GM18526 (cell line): ENCODE data around the gene CNTN5.

Source experiments
- POLR2A ChIP-seq: IDR thresholded peaks from 3 replicates; pipeline ENCODE4 v1.6.1; 2011; ENCODE audit not compliant: insufficient read length; ENCODE audit errors: extremely low read depth

CNTN5 gene

GRCh38 chr11:99555486-99555885, 534.7 kb downstream of the CNTN5 start:
- TF ChIP-seq POLR2A: no peak

DNA sequence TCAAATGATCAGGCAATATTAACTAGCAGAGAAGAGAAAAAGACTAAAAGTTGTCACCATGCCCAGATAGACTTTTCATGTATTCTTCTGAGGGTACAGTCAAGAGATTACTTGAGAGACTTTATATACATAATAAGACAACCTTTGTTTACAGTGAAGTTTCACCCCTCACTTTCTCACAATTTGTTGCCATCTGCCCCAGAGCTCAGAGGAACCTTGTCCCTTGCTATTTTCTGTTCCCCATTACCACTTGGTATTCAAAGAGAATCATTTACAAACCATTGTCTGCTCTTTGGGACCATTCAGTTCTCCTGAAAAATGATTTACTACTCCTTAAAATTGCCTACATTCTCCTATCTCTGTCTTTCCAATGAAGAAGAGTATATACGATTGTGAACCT, 544.6 kb downstream of the CNTN5 start:
- TF ChIP-seq POLR2A: no peak

DNA sequence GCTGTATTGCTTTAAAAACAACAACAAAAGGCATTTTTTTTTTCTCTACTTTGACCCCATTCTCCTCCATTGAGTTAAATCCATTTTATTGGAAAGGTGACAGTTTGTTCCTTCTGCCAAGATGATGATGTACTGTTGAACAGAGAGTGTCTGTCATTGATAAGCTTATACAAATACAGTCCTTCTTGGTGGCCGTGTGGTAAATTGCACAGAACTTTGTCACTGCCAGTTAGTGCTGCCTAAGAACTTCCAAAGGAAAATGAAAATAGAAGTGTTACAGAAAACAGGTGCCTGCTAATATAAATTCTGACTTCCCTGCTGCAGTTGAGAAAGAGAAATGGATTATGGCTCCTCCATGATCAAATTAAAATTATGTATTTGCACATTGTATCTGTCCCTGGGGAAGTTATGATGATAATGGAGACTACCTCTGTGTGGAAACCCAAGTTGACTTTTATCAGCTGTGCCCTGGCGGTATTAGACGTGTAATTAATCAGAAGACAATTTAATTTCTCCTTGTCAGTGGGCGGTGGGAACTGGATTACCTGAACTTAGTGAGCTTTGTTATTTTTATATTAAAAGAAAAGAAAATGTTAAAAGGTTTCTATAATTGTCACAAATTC, 546.7 kb downstream of the CNTN5 start:
- TF ChIP-seq POLR2A: no peak

DNA sequence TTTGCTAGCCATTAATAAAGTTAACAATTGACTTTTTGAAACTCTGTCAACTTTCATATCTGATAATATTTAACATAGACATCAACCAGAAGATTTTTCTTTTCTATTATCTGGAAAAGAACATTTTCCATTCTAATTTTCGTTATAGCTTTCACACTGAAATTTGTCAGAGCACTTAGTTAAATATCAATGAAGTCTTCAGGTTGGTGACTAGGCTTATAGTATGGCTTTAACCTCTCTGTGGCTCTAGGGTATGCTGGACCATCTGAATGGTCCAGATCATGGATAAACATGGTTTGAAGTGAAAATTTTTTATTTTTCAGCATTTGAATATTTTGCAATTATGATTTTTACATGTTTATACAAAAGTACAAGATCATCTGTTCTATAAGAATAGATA, 548.1 kb downstream of the CNTN5 start:
- TF ChIP-seq POLR2A: no peak

GRCh38 chr11:99571094-99571493, 550.3 kb downstream of the CNTN5 start:
- no peak for TF ChIP-seq POLR2A

DNA sequence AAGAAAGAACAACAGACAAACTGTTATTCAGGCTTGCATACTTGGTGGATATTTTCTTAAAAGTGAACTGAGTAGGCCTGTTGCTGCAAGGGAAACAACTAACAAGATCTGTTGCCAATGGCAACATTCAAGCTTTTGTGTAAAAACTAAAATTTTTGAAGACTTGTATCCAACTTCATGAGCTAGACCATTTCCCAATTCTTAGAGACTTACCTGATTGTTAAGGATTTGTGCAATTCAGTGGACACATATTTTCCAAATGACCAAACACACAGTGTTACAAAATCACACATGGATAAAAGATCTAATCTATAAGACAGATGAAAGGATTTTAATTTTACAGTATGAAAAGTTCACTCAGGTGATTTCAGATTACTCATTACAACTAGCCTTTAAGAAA, 564.1 kb downstream of the CNTN5 start:
- TF ChIP-seq POLR2A: no peak

DNA sequence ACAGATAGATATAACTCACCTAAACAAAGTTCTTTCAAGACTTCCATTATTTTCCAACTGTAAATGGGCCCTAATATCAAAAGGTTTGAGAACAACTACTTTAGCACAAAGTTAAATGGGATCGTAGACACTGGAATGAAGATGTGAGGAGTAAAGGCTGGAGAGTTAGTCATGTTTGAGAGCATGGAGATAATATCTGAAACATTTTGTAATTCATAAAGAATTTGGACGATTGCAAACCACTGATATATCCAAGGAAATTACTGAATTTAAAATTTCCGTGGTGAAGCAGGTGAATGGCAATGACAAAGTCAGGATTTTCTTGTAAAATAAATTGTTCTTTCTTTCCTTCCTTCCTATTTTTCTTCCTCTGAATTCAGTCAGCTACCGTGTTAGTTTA, 564.9 kb downstream of the CNTN5 start:
- TF ChIP-seq POLR2A: no peak

DNA sequence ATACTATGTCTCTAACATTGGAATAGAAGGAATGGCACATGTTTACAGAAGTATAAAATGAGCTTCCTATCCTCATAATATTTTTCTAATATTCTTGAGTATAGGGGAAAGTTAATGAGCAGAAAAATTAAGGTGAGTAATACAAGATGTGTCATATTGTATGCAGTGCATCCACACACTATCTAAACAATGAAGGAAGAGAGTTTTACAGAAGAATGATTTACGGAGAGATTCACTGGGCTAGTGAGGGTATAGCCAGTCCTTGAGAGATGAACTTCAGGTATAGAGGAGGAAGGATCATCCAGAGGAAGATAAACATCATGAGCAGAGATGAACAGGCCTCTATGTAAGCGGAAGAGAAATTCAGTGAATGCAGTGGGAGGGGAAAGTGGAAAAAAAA, 569.0 kb downstream of the CNTN5 start:
- TF ChIP-seq POLR2A: no peak

GRCh38 chr11:99592266-99592665, 571.5 kb downstream of the CNTN5 start:
- no peak for TF ChIP-seq POLR2A

GRCh38 chr11:99593197-99593596, 572.4 kb downstream of the CNTN5 start:
- TF ChIP-seq POLR2A: no peak

GRCh38 chr11:99601179-99601578, 580.4 kb downstream of the CNTN5 start:
- no peak for TF ChIP-seq POLR2A

DNA sequence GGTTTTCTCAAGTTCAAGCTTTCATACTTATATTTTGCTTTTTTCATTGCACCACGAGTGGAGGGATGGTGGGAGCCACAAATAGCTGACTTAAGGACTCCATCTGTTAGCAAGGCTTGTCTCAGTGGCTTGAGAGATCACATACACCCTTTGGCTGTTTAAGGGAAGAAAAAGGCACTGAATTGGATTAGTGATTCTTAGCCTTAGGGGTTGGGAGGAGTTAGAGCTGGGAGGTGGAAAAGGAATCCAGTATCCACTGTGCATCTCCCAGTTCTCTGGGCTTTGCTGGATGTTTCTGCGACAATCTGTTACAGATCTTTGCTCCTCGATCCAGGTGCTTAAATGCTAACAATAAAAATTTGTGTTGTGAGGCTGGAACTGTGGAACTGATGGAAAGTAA, 593.6 kb downstream of the CNTN5 start:
- TF ChIP-seq POLR2A: no peak

- no peak for TF ChIP-seq POLR2A
These were observed 609.9 kb downstream of the CNTN5 start for GRCh38 chr11:99630629-99631028.

- TF ChIP-seq POLR2A: no peak
These were observed 610.9 kb downstream of the CNTN5 start for GRCh38 chr11:99631618-99632017.

- TF ChIP-seq POLR2A: no peak
These were observed 612.2 kb downstream of the CNTN5 start for GRCh38 chr11:99632969-99633368.

DNA sequence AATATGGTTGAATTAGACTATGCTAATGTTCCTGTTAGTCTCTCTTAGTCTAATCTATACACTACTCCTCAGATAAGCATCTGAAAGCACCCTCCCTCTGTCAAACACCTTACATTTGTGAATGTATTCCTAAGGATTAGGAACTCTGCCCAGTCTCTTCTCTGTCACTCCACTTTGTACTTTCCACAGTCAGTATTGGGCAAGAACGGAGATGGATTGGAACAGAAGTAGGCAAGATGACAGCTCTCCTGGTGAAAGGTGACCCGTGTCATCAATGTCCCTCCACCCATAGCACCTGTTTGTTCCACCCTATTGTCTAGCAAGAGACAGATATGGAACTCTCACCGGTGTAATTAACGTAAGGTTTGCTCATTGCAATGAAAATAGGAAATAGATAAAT, 613.8 kb downstream of the CNTN5 start:
- no peak for TF ChIP-seq POLR2A

GRCh38 chr11:99638073-99638553, 617.4 kb downstream of the CNTN5 start:
- TF ChIP-seq POLR2A: no peak
